ENCODE data around the gene GRHL1. TPM values are rescaled to one million over a fixed set of nuclear protein-coding genes. Genes with fewer than 3 reads are reported as not detected.
A peak's percentile ranks its signal among the peaks of the same experiment; 100 is the strongest.

Gene GRHL1
- total and polyA plus RNA-seq, 7 experiments from 2014 or later = 0.19 to 1.3 (median 0.48) TPM; not detected in 1

DNA sequence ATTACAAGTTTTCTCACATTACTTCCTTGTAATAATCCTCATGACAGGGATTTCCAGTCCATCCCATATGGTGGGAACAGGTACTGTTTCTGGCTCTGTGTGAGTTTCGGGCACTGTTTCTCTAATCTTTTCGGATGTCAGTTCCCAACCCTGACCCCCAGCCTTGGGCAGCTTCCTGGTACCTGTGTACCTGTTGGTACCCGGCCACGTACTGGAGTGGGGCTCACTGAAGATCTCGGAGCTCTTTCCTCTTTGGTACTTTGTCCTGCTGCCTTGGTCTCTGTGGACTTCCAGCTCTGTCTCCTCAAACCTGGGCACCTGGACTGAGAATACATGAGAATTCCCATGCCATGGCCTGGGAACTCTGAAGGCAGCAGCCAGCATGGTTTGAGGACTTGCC is 36.8 kb downstream of the GRHL1 start:
- Mint-ChIP-seq H3K4me1 (peaks cover 0 to 7% (median 5%) of the 10 kb centered on the region in 7 donors), H3K9me3 (no peaks in the 10 kb centered on the region), H3K4me3 (no peak overlapping the region), H3K27me3 (peaks cover 0 to 6% (median 0%) of the 10 kb centered on the region in 5 donors), H3K36me3 (peaks cover 0 to 6% (median 0%) of the 10 kb centered on the region in 5 donors), H3K27ac (no peak overlapping the region)
- Histone ChIP-seq H3K4me1 (ENCODE audit: control insufficient read depth in 2 of 2, insufficient read depth in 2 of 2, low read length in 2 of 2) (no peaks in the 10 kb centered on the region), H3K27me3 (ENCODE audit: control insufficient read depth in 2 of 2, insufficient read depth in 2 of 2, low read length in 2 of 2) (no peaks in the 10 kb centered on the region), H3K27ac (ENCODE audit: low read depth, low read length) (no peak overlapping the region), H3K4me3 (ENCODE audit: low read length) (no peak overlapping the region), H3K36me3 (ENCODE audit: control insufficient read depth in 2 of 3, insufficient read depth in 3 of 3, low read length in 3 of 3) (no peaks in the 10 kb centered on the region), H3K9me3 (ENCODE audit: control insufficient read depth in 2 of 3, low read length in 3 of 3) (no peaks in the 10 kb centered on the region)
- POLR2A ChIA-PET = no interaction called here
- ATAC-seq = no peak
- intact Hi-C loops (cut with micrococcal nuclease) = no loop called here
- no peak for DNase-seq
- CTCF ChIA-PET = interaction anchor here (6.5 kb wide), 1 partner anchor 61 kb away, joined by 153 read pairs; no protein-coding TSS in a partner anchor

DNA sequence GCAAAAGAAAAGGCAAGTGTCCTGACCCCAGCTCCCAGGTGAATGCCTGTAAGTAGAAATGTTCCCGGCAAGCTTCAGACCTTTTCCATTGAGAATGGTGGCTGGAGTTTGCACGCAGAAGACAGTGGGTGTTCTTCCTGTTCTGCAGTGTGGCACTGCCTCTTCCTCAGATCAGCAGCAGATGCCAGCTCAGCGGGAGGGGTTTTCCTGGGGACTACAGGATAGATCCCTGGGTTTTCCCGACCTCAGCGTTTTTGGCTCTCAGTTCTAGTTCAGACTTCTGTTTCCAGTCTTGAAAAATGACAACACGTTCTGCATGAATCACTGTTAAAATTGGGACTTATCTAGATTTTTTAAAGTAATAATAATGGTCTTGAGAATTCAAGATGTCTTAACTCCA is 39.2 kb downstream of the GRHL1 start:
- no peaks in the 10 kb centered on the region for H3K27me3 ChIP-seq (ENCODE audit: control insufficient read depth in 2 of 2, insufficient read depth in 2 of 2, low read length in 2 of 2)
- H3K36me3 Mint-ChIP-seq = peaks cover 0 to 9% (median 0%) of the 10 kb centered on the region in 5 donors
- peaks cover 0 to 6% (median 0%) of the 10 kb centered on the region in 5 donors for H3K27me3 Mint-ChIP-seq
- intact Hi-C loops (cut with micrococcal nuclease) = no loop called here
- no peaks in the 10 kb centered on the region for H3K36me3 ChIP-seq (ENCODE audit: control insufficient read depth in 2 of 3, insufficient read depth in 3 of 3, low read length in 3 of 3)
- no peaks in the 10 kb centered on the region for H3K9me3 Mint-ChIP-seq
- no peaks in the 10 kb centered on the region for H3K9me3 ChIP-seq (ENCODE audit: control insufficient read depth in 2 of 3, low read length in 3 of 3)
- H3K27ac Mint-ChIP-seq = no peak overlapping the region
- no peak overlapping the region for H3K27ac ChIP-seq (ENCODE audit: low read depth, low read length)
- no peaks in the 10 kb centered on the region for H3K4me1 Mint-ChIP-seq
- no peaks in the 10 kb centered on the region for H3K4me1 ChIP-seq (ENCODE audit: control insufficient read depth in 2 of 2, insufficient read depth in 2 of 2, low read length in 2 of 2)
- ATAC-seq (no peak), DNase-seq (no peak)
- H3K4me3 ChIP-seq (ENCODE audit: low read length) = no peak overlapping the region
- POLR2A ChIA-PET = interaction anchor here (0.6 kb wide), 1 partner anchor 100 kb away, joined by 4 read pairs; no protein-coding TSS in a partner anchor
- H3K4me3 Mint-ChIP-seq = no peak overlapping the region
- CTCF ChIA-PET = interaction anchor here (0.6 kb wide), 1 partner anchor 17 kb away, joined by 3 read pairs; no protein-coding TSS in a partner anchor

DNA sequence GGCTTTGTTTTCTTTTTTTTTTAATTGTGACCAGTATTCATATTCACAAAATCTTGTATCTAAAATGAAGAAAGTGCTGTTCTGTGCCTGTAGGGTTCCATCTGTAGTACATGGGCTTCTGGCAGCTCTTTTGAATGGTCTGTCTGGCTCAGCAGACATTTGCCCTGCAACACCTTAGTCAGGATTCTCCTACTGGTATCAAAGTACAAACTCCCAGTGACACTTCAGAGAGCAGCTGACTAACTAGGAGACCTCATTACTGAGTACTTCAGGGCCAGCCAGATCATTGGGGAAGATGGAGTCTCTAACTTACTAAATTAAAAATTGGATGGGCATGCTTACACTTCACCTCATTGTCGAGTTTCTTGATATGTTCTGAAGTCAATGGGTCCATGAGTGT is 39.7 kb downstream of the GRHL1 start:
- Histone ChIP-seq H3K36me3 (ENCODE audit: control insufficient read depth in 2 of 3, insufficient read depth in 3 of 3, low read length in 3 of 3) (no peaks in the 10 kb centered on the region), H3K4me1 (ENCODE audit: control insufficient read depth in 2 of 2, insufficient read depth in 2 of 2, low read length in 2 of 2) (no peaks in the 10 kb centered on the region), H3K27me3 (ENCODE audit: control insufficient read depth in 2 of 2, insufficient read depth in 2 of 2, low read length in 2 of 2) (no peaks in the 10 kb centered on the region), H3K4me3 (ENCODE audit: low read length) (no peak overlapping the region), H3K27ac (ENCODE audit: low read depth, low read length) (no peak overlapping the region), H3K9me3 (ENCODE audit: control insufficient read depth in 2 of 3, low read length in 3 of 3) (no peaks in the 10 kb centered on the region)
- intact Hi-C loops (cut with micrococcal nuclease) = no loop called here
- H3K27me3 Mint-ChIP-seq = peaks cover 0 to 6% (median 0%) of the 10 kb centered on the region in 5 donors
- POLR2A ChIA-PET = no interaction called here
- H3K9me3 Mint-ChIP-seq = no peaks in the 10 kb centered on the region
- no peak for ATAC-seq
- no peak overlapping the region for H3K4me3 Mint-ChIP-seq
- peaks cover 0 to 9% (median 0%) of the 10 kb centered on the region in 5 donors for H3K36me3 Mint-ChIP-seq
- H3K27ac Mint-ChIP-seq = no peak overlapping the region
- no peaks in the 10 kb centered on the region for H3K4me1 Mint-ChIP-seq
- DNase-seq = no peak
- CTCF ChIA-PET = no interaction called here

DNA sequence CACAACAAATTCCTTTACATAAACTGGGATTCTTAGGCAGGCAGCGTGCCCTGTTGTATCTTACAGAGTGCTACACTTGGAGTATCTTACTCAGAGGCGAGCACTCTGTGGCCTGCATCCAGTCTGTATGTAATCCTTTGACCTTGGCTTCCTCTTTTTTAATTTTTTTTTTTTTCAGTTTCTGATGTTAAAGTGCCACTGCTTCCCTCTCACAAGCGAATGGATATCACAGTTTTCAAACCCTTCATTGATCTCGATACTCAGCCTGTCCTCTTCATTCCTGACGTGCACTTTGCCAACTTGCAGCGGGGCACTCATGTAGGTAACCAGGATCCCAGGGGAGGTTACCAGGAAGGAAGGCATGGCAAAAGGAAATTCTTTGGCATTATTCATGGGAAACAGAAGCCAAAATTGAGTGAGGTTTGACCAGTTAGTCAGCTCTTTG is 40.4 kb downstream of the GRHL1 start:
- Mint-ChIP-seq H3K4me1 (no peaks in the 10 kb centered on the region), H3K4me3 (no peak overlapping the region), H3K27me3 (peaks cover 0 to 6% (median 0%) of the 10 kb centered on the region in 5 donors), H3K36me3 (peaks cover 0 to 9% (median 0%) of the 10 kb centered on the region in 5 donors), H3K27ac (no peak overlapping the region), H3K9me3 (no peaks in the 10 kb centered on the region)
- CTCF ChIA-PET = no interaction called here
- Histone ChIP-seq H3K36me3 (ENCODE audit: control insufficient read depth in 2 of 3, insufficient read depth in 3 of 3, low read length in 3 of 3) (no peaks in the 10 kb centered on the region), H3K27me3 (ENCODE audit: control insufficient read depth in 2 of 2, insufficient read depth in 2 of 2, low read length in 2 of 2) (no peaks in the 10 kb centered on the region), H3K27ac (ENCODE audit: low read depth, low read length) (no peak overlapping the region), H3K9me3 (ENCODE audit: control insufficient read depth in 2 of 3, low read length in 3 of 3) (no peaks in the 10 kb centered on the region), H3K4me3 (ENCODE audit: low read length) (no peak overlapping the region), H3K4me1 (ENCODE audit: control insufficient read depth in 2 of 2, insufficient read depth in 2 of 2, low read length in 2 of 2) (no peaks in the 10 kb centered on the region)
- POLR2A ChIA-PET = no interaction called here
- intact Hi-C loops (cut with micrococcal nuclease) = no loop called here
- no peak for DNase-seq
- ATAC-seq = peak; percentile 54

DNA sequence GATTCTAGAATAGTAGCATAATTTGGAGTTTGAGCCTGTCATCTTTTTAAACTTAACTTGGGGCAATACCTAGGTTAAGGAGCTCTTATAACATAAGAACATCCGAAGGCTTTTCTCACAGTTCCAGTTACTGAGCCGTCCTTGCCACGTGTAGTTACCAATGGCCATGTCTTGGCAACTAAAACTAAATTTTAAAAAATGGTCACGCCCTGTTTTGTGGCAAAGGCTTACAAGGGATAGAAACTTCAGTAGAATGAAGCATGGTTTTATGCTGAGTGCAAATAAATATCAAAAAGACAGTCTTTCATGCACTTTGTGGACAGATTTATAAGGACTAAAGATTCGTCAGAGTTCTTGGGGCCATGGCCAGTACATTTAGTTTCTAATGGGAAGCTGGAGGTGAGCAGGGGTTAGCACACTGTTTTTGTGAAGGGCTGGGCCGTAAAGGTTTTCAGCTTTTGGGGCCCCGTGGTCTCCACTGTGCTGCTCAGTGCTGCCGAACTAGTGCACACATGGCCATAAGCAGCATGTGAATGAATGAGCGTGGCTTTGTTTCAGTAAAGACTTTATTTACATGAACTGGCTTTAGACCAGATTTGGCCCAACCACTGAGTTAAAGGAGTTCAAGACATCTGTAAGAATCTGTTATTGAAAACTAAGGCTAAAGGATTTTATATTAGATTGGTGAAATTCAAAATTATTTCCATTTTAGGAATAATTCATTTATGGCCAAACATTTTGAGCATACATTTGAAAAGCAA is 41.1 kb downstream of the GRHL1 start:
- Mint-ChIP-seq H3K27me3 (peaks cover 0 to 6% (median 0%) of the 10 kb centered on the region in 5 donors), H3K27ac (no peak overlapping the region), H3K9me3 (no peaks in the 10 kb centered on the region), H3K4me3 (no peak overlapping the region), H3K36me3 (peaks cover 0 to 9% (median 0%) of the 10 kb centered on the region in 5 donors), H3K4me1 (no peaks in the 10 kb centered on the region)
- H3K27ac ChIP-seq (ENCODE audit: low read depth, low read length) = no peak overlapping the region
- DNase-seq (no peak), ATAC-seq (no peak)
- POLR2A ChIA-PET = interaction anchor here (0.5 kb wide), 1 partner anchor 103 kb away, joined by 3 read pairs; no protein-coding TSS in a partner anchor
- H3K9me3 ChIP-seq (ENCODE audit: control insufficient read depth in 2 of 3, low read length in 3 of 3) = no peaks in the 10 kb centered on the region
- no peak overlapping the region for H3K4me3 ChIP-seq (ENCODE audit: low read length)
- H3K36me3 ChIP-seq (ENCODE audit: control insufficient read depth in 2 of 3, insufficient read depth in 3 of 3, low read length in 3 of 3) = no peaks in the 10 kb centered on the region
- intact Hi-C loops (cut with micrococcal nuclease) = no loop called here
- CTCF ChIA-PET = interaction anchor here (1.3 kb wide), 1 partner anchor 8 kb away, joined by 6 read pairs; no protein-coding TSS in a partner anchor
- H3K27me3 ChIP-seq (ENCODE audit: control insufficient read depth in 2 of 2, insufficient read depth in 2 of 2, low read length in 2 of 2) = no peaks in the 10 kb centered on the region
- no peaks in the 10 kb centered on the region for H3K4me1 ChIP-seq (ENCODE audit: control insufficient read depth in 2 of 2, insufficient read depth in 2 of 2, low read length in 2 of 2)

DNA sequence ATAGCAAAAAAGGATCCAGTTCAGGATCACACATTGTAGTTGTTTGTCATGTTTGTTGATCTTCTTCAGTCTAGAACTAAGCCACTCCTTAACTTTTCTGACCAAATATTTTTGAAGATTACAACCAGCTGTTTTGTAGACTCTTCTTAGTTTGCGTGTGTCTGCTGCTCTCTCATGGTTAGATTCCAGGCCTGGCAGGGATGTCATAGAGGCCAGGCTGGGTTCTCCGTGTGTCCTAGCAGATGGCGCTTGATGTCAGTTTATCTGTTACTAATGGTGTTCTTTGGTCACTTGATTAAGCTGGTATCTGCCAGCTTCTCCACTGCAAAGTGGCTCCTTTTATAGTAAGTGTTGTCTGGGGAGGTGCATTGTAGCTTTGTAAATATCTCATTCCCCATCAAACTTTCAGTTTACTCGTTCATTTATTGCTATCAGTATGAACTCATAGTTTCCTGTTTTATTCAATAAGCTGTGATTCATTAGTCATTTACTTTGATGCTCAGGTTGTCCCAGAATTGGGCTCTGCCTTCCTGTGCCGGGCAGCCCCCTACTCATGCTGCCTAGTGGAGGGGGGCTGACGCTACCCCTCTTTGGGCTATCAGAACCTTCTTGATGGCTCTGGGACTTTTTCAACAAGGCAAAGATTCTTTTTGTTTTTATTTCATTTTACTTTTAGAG is 42.1 kb downstream of the GRHL1 start:
- no peak for ATAC-seq
- intact Hi-C loops (cut with micrococcal nuclease) = no loop called here
- CTCF ChIA-PET = interaction anchor here (1.3 kb wide), 1 partner anchor 9 kb away, joined by 6 read pairs; no protein-coding TSS in a partner anchor

More for the DNA sequence above, 42.1 kb downstream of the GRHL1 start:
- H3K27me3 Mint-ChIP-seq = peaks cover 0 to 6% (median 0%) of the 10 kb centered on the region in 5 donors
- POLR2A ChIA-PET = interaction anchor here (0.5 kb wide), 1 partner anchor 104 kb away, joined by 3 read pairs; no protein-coding TSS in a partner anchor
- H3K4me1 Mint-ChIP-seq = no peaks in the 10 kb centered on the region
- no peaks in the 10 kb centered on the region for H3K9me3 Mint-ChIP-seq
- no peak for DNase-seq
- H3K27ac Mint-ChIP-seq = no peak overlapping the region
- peaks cover 0 to 9% (median 0%) of the 10 kb centered on the region in 5 donors for H3K36me3 Mint-ChIP-seq
- no peaks in the 10 kb centered on the region for H3K36me3 ChIP-seq (ENCODE audit: control insufficient read depth in 2 of 3, insufficient read depth in 3 of 3, low read length in 3 of 3)
- H3K9me3 ChIP-seq (ENCODE audit: control insufficient read depth in 2 of 3, low read length in 3 of 3) = no peaks in the 10 kb centered on the region
- H3K4me1 ChIP-seq (ENCODE audit: control insufficient read depth in 2 of 2, insufficient read depth in 2 of 2, low read length in 2 of 2) = no peaks in the 10 kb centered on the region
- no peak overlapping the region for H3K4me3 Mint-ChIP-seq
- no peaks in the 10 kb centered on the region for H3K27me3 ChIP-seq (ENCODE audit: control insufficient read depth in 2 of 2, insufficient read depth in 2 of 2, low read length in 2 of 2)
- no peak overlapping the region for H3K27ac ChIP-seq (ENCODE audit: low read depth, low read length)
- no peak overlapping the region for H3K4me3 ChIP-seq (ENCODE audit: low read length)

Measured in naive thymus-derived CD4-positive, alpha-beta T cell (primary cell).